ENCODE results near the gene ACTN1.
"Not testable (repeated sequence)": the region's sequence is repeated elsewhere in the genome, so short reads cannot be mapped to it uniquely, and the experiment has no call there.

ACTN1 gene

GRCh38 chr14:68979021-68979721, at the start of gene ACTN1:
Gene ACTN1 (minus strand): TSS chr14:68979302. CDS start chr14:68979056, 246 bp downstream.
- DNase-seq, result peak; percentile 89

GRCh38 chr14:69027242-69027913, 48.3 kb upstream of the ACTN1 start:
- DNase-seq, result no peak

GRCh38 chr14:69023035-69023434, 43.9 kb upstream of the ACTN1 start:
- DNase-seq, result no peak

GRCh38 chr14:69022093-69022492, 43.0 kb upstream of the ACTN1 start:
- not testable (repeated sequence) for DNase-seq

GRCh38 chr14:69017706-69018105, 38.6 kb upstream of the ACTN1 start:
- DNase-seq, result no peak

- DNase-seq, result no peak
Measured at GRCh38 chr14:69014829-69015259, 35.7 kb upstream of the ACTN1 start.

- DNase-seq, result no peak
Measured at GRCh38 chr14:69013943-69014782, 35.1 kb upstream of the ACTN1 start.

GRCh38 chr14:69012256-69012953, 33.3 kb upstream of the ACTN1 start:
- no peak for DNase-seq

- no peak for DNase-seq
Measured at GRCh38 chr14:69010648-69011047, 31.5 kb upstream of the ACTN1 start.

- DNase-seq, result no peak
Measured at GRCh38 chr14:69008421-69008884, 29.4 kb upstream of the ACTN1 start.

- no peak for DNase-seq
Measured at GRCh38 chr14:69006346-69006745, 27.2 kb upstream of the ACTN1 start.

- DNase-seq, result peak; percentile 77
Measured at GRCh38 chr14:69005432-69006148, 26.5 kb upstream of the ACTN1 start.

- no peak for DNase-seq
Measured at GRCh38 chr14:69004731-69005431, 25.8 kb upstream of the ACTN1 start.

GRCh38 chr14:69003626-69004025, 24.5 kb upstream of the ACTN1 start:
- DNase-seq, result no peak

GRCh38 chr14:69002069-69002468, 23.0 kb upstream of the ACTN1 start:
- no peak for DNase-seq

GRCh38 chr14:69001375-69001774, 22.3 kb upstream of the ACTN1 start:
- no peak for DNase-seq

- DNase-seq, result no peak
Measured at GRCh38 chr14:68998062-68998461, 19.0 kb upstream of the ACTN1 start.

GRCh38 chr14:68995731-68996130, 16.6 kb upstream of the ACTN1 start:
- no peak for DNase-seq

- DNase-seq, result no peak
Measured at GRCh38 chr14:68994056-68994455, 15.0 kb upstream of the ACTN1 start.

GRCh38 chr14:68987653-68988036, 8.5 kb upstream of the ACTN1 start:
- DNase-seq, result no peak

GRCh38 chr14:68986926-68987652, 8.0 kb upstream of the ACTN1 start:
- DNase-seq, result no peak

Measured in kidney glomerular epithelial cell (primary cell).